NCI-H2227 (cell line): ENCODE results near the gene DPEP1.
"Not testable (repeated sequence)": the region's sequence is repeated elsewhere in the genome, so short reads cannot be mapped to it uniquely, and the experiment has no call there.

Source experiments
- DNase-seq: peaks from one replicate; lab custom pipeline; 2025; ENCODE audit not compliant: unreplicated experiment; lab: John Stamatoyannopoulos, UW

Gene DPEP1

DNA sequence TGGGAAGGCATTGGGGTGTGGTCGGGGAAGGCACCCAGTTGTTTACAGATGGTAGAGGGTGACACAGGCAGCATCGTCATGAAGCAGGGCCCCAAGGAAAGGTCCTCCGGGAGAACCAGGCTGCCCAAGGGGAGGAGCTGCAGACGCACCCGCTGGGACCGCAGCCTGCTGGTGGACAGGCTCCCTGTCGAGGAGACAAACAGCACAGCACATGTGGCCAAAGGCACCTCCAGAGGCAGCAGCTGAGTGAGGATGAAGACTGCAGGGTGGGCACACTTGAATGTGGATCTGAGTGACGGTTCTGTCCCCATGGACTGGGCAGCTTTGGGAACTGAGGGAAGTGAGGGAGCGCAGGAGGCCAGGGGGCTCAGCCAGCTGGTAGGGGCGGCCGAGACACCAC is 31.7 kb downstream of the DPEP1 start:
- no peak for DNase-seq

DNA sequence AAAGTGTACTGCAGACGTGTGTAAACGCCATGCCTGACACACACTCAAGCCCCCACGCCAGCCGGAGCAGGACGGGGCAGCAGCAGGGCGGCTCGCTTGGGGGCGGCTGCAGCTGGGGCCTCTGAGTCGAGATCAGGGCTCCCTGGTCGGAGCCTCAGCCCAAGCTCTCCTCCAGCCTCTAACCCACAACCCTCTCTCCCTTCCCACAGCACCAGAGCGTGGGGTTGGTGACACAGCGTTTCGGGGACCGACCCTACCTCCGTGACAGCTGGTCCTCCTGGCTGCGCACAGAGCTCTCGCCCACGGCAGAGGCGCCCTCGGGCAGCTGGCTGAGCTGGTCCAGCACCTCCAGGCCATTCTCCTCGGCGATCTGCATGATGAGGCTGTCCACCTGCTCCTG is 32.8 kb downstream of the DPEP1 start:
- no peak for DNase-seq

DNA sequence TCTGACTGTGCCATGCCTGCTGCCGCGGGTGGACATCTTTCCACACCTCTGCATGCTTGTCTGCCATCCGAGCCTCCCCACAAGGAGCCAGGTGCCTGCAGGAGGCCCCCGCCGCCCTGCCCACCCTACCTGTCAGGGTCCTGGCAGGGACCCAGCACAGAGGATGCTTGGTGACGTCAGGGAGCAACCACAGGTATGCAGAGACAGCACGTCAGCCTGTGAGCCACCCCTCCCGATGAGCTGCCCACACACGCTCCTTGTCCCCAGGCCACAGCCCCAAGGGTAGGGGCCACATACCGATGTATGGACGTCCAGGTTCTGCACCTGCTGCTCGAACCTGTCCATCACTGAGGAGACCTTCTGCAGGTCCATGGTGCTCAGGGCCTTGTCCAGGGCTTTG is 33.5 kb downstream of the DPEP1 start:
- no peak for DNase-seq

DNA sequence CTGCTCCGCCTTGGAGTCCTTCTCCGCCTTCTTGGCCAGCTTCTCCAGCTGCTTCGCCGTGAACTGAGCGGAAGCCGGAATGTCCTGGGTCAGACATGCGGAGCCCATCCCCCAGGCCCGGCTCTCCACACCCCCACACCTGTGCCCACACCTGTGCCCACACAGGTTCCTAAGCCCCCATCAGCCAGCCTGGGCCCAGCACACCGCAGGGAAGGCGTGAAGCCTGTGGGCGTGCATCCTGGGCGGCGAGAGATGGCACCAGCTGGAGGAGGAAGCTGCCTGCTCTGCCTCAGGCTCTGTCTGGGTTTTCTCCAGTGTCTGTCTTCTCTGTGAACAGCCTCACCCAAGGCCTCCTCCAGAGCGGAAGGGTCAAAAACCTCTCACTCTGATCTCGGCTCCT is 38.1 kb downstream of the DPEP1 start:
- no peak for DNase-seq

GRCh38 chr16:89653656-89654295 is 40.3 kb downstream of the DPEP1 start:
- no peak for DNase-seq

DNA sequence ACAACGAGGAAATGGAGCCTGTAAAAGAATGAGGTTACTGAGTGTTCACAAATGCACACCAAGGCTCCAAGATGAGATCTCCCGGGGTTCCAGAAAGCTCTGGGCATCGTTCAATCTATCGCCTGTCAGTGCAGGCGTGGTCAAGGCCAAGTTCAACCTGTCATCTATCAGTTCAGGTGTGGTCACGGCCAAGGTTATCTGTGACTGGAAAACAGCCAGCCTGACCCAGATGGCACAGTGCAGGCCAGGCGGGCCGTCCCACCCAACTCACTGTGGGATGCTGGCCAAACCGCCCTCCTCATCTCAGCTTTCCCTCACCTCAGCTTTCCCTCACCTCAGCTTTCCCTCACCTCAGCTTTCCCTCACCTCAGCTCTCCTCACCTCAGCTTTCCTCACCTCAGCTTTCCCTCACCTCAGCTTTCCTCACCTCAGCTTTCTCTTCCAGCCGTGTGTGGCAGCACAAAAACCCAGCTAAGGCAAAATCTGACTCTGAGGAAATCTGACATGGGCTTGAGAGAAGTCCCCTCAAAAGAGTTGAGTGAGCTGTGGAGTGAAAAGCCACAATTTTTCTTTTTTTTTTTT is 41.7 kb downstream of the DPEP1 start:
- no peak for DNase-seq

DNA sequence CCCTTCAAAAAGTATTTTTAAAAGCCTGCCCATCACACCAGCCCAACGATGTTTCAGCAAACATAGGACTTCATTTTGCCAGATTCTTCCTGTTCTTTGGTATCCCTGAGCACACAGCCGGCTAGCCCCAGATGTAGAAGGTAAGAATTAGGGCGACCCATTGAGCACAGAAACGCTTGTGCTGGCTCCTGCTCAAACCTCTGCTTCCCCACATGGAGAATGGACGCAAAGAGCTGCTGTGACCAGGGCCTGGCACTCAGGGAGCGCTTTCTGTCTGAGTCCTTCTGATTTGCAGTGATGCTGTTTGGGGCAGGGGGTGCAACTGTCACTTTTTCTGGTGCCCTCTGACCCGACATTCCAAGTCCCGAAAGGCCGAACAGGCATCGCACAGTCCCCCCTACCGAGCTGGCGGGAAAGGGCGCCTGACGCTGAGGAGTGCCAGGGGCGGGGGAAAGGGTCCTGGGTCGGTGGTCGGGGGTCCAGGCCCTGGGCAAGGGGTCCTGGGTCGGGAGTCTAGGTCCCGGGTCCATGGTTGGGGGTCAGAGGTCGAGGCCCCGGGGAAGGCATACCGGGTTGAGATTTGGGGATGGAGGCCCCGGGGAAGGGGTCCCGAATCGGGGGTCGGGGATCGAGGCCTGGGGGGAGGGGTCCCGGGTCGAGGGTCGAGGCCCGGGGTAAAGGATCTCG is 43.1 kb downstream of the DPEP1 start:
- DNase-seq: no peak

DNA sequence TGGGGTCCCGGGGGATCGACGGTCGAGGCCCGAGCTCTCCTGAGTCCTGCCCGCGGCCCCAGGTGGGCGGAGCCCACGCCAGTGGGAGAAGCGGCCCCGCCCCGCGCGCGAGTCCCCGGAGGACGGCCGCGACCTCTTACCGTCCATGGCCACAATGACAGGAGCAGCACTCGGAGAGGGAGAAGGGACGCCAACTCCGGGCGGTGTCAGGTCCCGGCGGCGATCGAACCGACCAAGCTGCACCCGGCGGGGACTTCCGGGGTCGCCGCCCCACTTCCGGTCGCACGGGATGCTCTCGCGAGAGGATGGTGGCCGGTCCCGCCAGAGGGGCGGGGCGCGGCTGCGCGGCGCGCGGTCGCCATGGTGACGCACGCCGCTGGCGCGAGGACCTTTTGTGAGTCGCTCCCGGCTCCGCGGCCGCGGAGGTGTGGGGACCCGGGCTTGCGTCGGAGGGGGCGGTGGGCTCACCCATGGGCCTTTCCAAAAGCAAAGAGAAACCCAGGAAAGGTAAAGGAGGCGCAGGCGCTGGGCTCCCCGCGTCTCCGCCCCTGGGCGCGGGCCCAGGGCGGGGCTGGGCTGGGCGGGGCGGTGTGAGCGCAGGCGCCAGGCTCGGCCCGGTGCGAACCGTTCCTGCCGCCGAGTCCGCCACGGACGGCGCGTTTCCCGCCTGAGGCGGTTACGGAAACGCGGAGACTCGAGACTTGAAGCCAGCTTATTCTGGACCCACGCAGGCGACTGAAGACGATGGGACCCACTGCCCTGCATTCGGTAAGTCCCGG is 44.2 kb downstream of the DPEP1 start, which contains the start of the genes CHMP1A and SPATA33:
TSS of gene CHMP1A (minus strand) at position 267 of the 779 bp plus-strand sequence. CDS start at position 147, 120 bp downstream.
TSS of gene SPATA33 (plus strand) at position 395 of the 779 bp plus-strand sequence. CDS start at position 471, 76 bp downstream.
- DNase-seq: peak; percentile 91

- no peak for DNase-seq
Measured at GRCh38 chr16:89658221-89658879, 44.9 kb downstream of the DPEP1 start.

GRCh38 chr16:89660146-89660545 is 46.7 kb downstream of the DPEP1 start:
- DNase-seq: no peak

DNA sequence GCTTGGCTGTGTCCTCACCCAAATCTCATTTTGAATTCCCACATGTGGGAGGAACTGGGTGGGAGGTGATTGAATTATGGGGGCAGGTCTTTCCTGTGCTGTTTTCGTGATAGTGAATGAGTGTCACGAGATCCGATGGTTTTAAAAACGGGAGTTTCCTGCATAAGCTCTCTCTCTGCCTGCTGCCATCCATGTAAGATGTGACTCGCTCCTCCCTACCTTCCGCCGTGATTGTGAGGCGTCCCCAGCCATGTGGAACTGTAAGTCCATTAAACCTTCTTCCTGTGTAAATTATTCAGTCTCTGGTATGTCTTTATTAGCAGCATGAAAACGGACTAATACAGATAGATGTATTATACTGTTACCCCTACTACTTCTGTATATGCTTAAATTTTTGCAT is 47.8 kb downstream of the DPEP1 start:
- DNase-seq: no peak

- not testable (repeated sequence) for DNase-seq
Measured at GRCh38 chr16:89664238-89664637, 50.8 kb downstream of the DPEP1 start.

DNA sequence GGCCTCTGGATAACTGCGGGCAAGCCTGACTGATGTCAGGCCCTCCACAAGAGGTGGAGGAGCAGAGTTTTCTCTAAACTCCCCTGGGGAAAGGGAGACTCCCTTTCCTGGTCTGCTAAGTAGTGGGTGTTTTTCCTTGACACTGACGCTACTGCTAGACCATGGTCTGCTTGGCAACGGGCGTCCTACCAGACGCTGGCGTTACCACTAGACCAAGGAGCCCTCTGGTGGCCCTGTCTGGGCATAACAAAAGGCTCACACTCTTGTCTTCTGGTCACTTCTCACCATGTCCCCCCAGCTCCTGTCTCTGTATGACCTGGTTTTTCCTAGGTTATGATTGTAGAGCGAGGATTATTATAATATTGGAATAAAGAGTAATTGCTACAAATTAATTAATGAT is 53.6 kb downstream of the DPEP1 start:
- peak; percentile 9 for DNase-seq

DNA sequence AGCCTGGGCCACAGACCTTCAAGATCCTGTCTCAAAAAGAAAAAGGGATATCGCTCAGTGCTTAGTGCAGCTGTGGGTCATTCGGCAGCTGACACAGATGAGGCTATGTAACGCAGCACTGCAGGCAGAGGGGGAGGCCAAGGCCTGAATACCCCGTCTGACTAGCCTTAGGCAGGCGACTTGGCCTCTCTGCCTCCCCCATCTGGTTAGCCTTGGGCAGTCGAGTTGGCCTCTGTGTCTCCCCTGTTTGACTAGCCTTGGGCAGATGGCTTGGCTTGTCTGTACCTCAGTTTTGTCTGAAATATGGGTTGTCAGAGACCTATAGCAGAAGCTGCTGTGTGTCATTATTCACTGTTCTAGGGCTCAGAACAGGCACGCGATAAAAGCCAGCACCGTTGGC is 54.2 kb downstream of the DPEP1 start:
- no peak for DNase-seq

DNA sequence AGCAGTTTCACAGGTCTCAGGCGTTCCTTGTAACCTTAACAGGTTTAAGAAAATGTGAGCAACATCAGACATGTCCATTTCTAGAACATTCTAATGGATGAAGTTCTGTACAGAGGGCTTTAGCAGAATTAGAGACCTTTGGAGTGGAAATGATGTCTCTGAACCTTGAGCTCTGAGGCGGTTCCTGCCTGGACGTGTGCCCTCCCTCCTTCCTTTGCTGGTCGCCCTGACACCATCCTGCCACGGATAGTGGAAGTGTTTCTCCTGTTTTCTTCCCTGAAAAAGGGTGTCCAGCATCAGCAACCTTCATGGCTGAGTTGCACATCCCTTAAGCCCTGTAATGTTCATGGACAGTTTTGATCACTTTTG is 55.3 kb downstream of the DPEP1 start:
- no peak for DNase-seq

- no peak for DNase-seq
Measured at GRCh38 chr16:89669755-89670154, 56.3 kb downstream of the DPEP1 start.

GRCh38 chr16:89670496-89671431 is 57.3 kb downstream of the DPEP1 start:
- DNase-seq: no peak

DNA sequence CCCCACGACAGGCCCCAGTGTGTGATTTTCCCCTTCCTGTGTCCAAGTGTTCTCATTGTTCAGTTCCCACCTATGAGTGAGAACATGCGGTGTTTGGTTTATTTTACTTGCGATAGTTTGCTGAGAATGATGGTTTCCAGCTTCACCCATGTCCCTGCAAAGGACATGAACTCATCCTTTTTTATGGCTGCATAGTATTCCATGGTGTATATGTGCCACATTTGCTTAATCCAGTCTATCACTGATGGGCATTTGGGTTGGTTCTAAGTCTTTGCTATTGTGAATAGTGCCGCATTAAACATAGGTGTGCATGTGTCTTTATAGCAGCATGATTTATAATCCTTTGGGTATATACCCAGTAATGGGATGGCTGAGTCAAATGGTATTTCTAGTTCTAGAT is 58.1 kb downstream of the DPEP1 start:
- DNase-seq: not testable (repeated sequence)

DNA sequence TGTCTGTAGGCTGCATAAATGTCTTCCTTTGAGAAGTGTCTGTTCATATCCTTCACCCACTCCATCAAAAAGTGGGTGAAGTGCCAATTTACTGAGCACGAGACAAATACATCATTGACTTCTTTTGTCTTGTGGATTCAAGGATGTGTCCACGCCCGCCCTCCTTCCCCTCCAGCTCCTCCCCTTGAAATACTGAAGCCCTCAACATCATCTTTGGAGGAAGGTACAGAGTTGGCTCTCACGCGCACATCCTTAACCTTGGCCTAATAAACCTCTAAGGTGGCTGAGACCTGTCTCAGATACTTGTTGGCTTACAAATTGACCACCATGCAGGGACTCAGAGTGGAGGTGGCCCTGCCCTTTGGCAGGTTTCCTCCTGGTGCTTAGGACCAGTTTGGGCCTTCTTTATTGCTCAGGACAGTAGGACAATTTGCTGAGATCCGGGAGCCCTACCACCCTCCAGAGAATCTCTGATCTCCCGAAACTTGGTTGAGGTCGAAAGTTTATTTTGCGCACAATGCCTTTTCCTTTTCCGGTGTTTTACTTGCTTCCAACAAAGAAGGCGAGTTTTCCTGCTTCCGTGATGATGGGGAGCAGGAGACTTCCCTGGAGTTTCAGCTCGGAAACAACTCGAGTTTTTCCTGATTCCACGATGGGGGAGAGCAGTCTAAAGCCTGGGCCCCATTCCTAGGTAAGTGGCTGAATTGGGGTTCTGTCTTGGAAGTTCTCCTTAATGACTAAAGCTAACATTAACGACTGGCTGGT is 58.9 kb downstream of the DPEP1 start:
- DNase-seq: no peak
